Measurements from ENCODE around the gene REPS2.

DNA sequence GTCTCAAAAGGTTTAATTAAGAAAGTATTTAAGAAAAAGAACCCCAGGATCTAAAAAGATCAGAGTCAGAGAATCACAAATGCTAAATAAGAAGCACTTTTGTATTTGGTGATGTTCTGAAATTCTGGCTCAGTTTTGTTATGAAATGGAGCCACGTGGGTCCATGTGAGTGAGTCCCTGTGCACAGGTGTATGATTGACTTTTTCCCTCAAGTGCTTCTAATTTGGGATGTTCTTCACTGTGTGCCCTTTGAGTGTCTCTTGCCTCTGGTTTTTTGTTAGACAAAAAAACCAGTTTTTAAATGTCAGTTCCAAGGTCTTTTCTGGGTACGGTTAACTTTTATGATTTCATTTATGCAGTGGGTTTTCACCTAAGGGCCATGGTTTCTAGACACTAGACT lies 44.4 kb downstream of the REPS2 start:
- TF ChIP-seq, protein P1, sequence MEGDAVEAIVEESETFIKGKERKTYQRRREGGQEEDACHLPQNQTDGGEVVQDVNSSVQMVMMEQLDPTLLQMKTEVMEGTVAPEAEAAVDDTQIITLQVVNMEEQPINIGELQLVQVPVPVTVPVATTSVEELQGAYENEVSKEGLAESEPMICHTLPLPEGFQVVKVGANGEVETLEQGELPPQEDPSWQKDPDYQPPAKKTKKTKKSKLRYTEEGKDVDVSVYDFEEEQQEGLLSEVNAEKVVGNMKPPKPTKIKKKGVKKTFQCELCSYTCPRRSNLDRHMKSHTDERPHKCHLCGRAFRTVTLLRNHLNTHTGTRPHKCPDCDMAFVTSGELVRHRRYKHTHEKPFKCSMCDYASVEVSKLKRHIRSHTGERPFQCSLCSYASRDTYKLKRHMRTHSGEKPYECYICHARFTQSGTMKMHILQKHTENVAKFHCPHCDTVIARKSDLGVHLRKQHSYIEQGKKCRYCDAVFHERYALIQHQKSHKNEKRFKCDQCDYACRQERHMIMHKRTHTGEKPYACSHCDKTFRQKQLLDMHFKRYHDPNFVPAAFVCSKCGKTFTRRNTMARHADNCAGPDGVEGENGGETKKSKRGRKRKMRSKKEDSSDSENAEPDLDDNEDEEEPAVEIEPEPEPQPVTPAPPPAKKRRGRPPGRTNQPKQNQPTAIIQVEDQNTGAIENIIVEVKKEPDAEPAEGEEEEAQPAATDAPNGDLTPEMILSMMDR (IDR thresholded peaks at IDR 0.05): no peak
- no peak for TF ChIP-seq POLR2A (IDR thresholded peaks at IDR 0.05)
